Naive thymus-derived CD4-positive, alpha-beta T cell (primary cell): ENCODE data around the gene TDRD12. TPM values are rescaled to one million over a fixed set of nuclear protein-coding genes. Genes with fewer than 3 reads are reported as not detected.
"Not testable (repeated sequence)": the region's sequence is repeated elsewhere in the genome, so short reads cannot be mapped to it uniquely, and the experiment has no call there.

Source experiments
- ATAC-seq: fragments of 150-1000 bp; cut with Tn5 transposase; 2 replicates; pipeline ENCODE4 v1.10.0; 2021; ENCODE audit warnings: mild to moderate bottlenecking, moderate library complexity
- CTCF ChIA-PET: fragments of 350-600 bp; sonication (Branson Sonifier 250); formaldehyde crosslinking; loops from one replicate; lab custom pipeline; 2021; ENCODE audit warnings: antibody characterized with exemption; lab: Charles Lee
- POLR2A ChIA-PET: fragments of 350-600 bp; sonication (Branson Sonifier 250); formaldehyde crosslinking; loops from one replicate; lab custom pipeline; 2021; ENCODE audit warnings: antibody characterized with exemption, inconsistent platforms; lab: Charles Lee
- DNase-seq, 9 donors: peaks; one replicate each; pipeline versions ENCODE4 v3.0.0 to v3.0.0-alpha.2; 2020 to 2022; ENCODE audit warnings: mixed read lengths in 1 of 9
- H3K27ac ChIP-seq: one replicate; pipeline ENCODE4 v1.7.0; 2013; ENCODE audit warnings: mild to moderate bottlenecking, low read depth, low read length, moderate library complexity
- H3K27me3 ChIP-seq, 2 donors: one replicate each; pipeline ENCODE4 v1.7.0; 2013; ENCODE audit warnings: low read length in 2 of 2, mild to moderate bottlenecking in 2 of 2, moderate library complexity in 2 of 2; ENCODE audit not compliant: control insufficient read depth in 2 of 2, insufficient read depth in 2 of 2
- H3K36me3 ChIP-seq, 3 experiments: 1 replicate in 2 of 3; 2 replicates in 1 of 3; pipeline ENCODE4 v1.7.0; 2013; ENCODE audit warnings: low read length in 3 of 3, mild to moderate bottlenecking in 3 of 3, moderate library complexity in 1 of 3; ENCODE audit not compliant: insufficient read depth in 3 of 3, control insufficient read depth in 2 of 3
- H3K4me1 ChIP-seq, 2 donors: one replicate each; pipeline ENCODE4 v1.7.0; 2013; ENCODE audit warnings: low read length in 2 of 2, mild to moderate bottlenecking in 2 of 2, moderate library complexity in 1 of 2; ENCODE audit not compliant: control insufficient read depth in 2 of 2, insufficient read depth in 2 of 2
- H3K4me3 ChIP-seq: 2 replicates; pipeline ENCODE4 v1.7.0; 2013; ENCODE audit warnings: mild to moderate bottlenecking, low read length
- H3K9me3 ChIP-seq, 3 experiments: 1 replicate in 2 of 3; 2 replicates in 1 of 3; pipeline ENCODE4 v1.7.0; 2013; ENCODE audit warnings: low read length in 3 of 3; ENCODE audit not compliant: control insufficient read depth in 2 of 3
- H3K27ac Mint-ChIP-seq, 9 donors: one replicate each; pipeline ENCODE4 v1.8.0; 2020 to 2022; ENCODE audit warnings: mixed read lengths in 9 of 9, mild to moderate bottlenecking in 8 of 9, moderate library complexity in 5 of 9, inconsistent platforms in 2 of 9
- H3K27me3 Mint-ChIP-seq, 5 donors: one replicate each; pipeline ENCODE4 v1.8.0; 2021 to 2022; ENCODE audit warnings: mixed read lengths in 5 of 5, mild to moderate bottlenecking in 1 of 5
- H3K36me3 Mint-ChIP-seq, 5 donors: one replicate each; pipeline ENCODE4 v1.8.0; 2020 to 2022; ENCODE audit warnings: mixed read lengths in 5 of 5, mild to moderate bottlenecking in 3 of 5, inconsistent platforms in 1 of 5
- H3K4me1 Mint-ChIP-seq, 7 donors: one replicate each; pipeline ENCODE4 v1.8.0; 2020 to 2022; ENCODE audit warnings: mixed read lengths in 7 of 7, mild to moderate bottlenecking in 3 of 7, inconsistent platforms in 1 of 7
- H3K4me3 Mint-ChIP-seq, 10 donors: one replicate each; pipeline ENCODE4 v1.8.0; 2020 to 2022; ENCODE audit warnings: mild to moderate bottlenecking in 10 of 10, mixed read lengths in 10 of 10, moderate library complexity in 6 of 10, inconsistent platforms in 2 of 10
- H3K9me3 Mint-ChIP-seq, 11 donors: one replicate each; pipeline ENCODE4 v1.8.0; 2020 to 2022; ENCODE audit warnings: mixed read lengths in 11 of 11, mild to moderate bottlenecking in 4 of 11, inconsistent platforms in 1 of 11, moderate library complexity in 1 of 11
- intact Hi-C, 2 donors: fragments of 100-400 bp; cut with micrococcal nuclease; formaldehyde crosslinking; loops; one replicate each; pipeline ENCODE4 v1.15.1; 2023
- polyA plus RNA-seq, 2 donors: library from polyadenylated mRNA; unstranded; fragments of 300-500 nt; fragmentation: Illumina TruSeq; gene quantifications; one replicate each; pipeline ENCODE4 v1.2.3, GENCODE V29; 2021
- total RNA-seq, 6 experiments: library from RNA in 5 of 6; stranded (reverse) in 5 of 6; gene quantifications; 1 replicate in 5 of 6; 2 replicates in 1 of 6; pipeline ENCODE4 v1.2.3 and lab custom pipeline; 2021 to 2026

Gene TDRD12
- total and polyA plus RNA-seq, 7 experiments from 2014 or later, result 0.17 to 3.6 (median 0.67) TPM; not detected in 1

- peaks cover 5 to 35% of the 10 kb centered on the region in 2 donors for H3K4me1 ChIP-seq
- POLR2A ChIA-PET, result interaction anchor here (0.7 kb wide), 1 partner anchor 263 kb away, joined by 3 read pairs; no protein-coding TSS in a partner anchor
- H3K4me3 ChIP-seq, H3K9me3 ChIP-seq, H3K27me3 ChIP-seq, H3K27ac Mint-ChIP-seq, H3K27ac ChIP-seq, H3K36me3 ChIP-seq, CTCF ChIA-PET, H3K4me3 Mint-ChIP-seq, H3K36me3 Mint-ChIP-seq, H3K9me3 Mint-ChIP-seq: not testable (repeated sequence)
- Mint-ChIP-seq H3K4me1 (peaks cover 0 to 19% (median 7%) of the 10 kb centered on the region in 7 donors), H3K27me3 (peaks cover 0 to 22% (median 12%) of the 10 kb centered on the region in 5 donors)
- ATAC-seq, result peak; percentile 83
- intact Hi-C loops, result loop anchor here (1.0 to 5.0 kb wide), 6 partner anchors 48 to 336 kb away; partner anchors contain the start of genes ANKRD27 (in 1 of the 2), GPATCH1 (in 1 of the 2), NUDT19 (in 1 of the 2) and RGS9BP (in 1 of the 2)
- DNase-seq, result peak in 7 of 9 donors; percentile 71 to 88 (median 84)
Measured at GRCh38 chr19:32746631-32747196, 27.1 kb downstream of the TDRD12 start.

GRCh38 chr19:32748497-32748896 lies 28.9 kb downstream of the TDRD12 start:
- no peak overlapping the region for H3K27ac Mint-ChIP-seq
- intact Hi-C loops, result loop anchor here in 1 of 2 donors (5.0 kb wide), 3 partner anchors 56 to 334 kb away; partner anchors contain the start of genes GPATCH1 and NUDT19
- no peak overlapping the region for H3K27ac ChIP-seq
- no peaks in the 10 kb centered on the region for H3K9me3 ChIP-seq
- peaks cover 0 to 3% of the 10 kb centered on the region in 2 donors for H3K27me3 ChIP-seq
- DNase-seq (peak in 6 of 9 donors; percentile 19 to 41 (median 30)), ATAC-seq (no peak)
- ChIA-PET POLR2A (interaction anchor here (0.5 kb wide), 2 partner anchors 40 to 43 kb away, joined by 3 read pairs; no protein-coding TSS in a partner anchor), CTCF (no interaction called here)
- H3K4me1 Mint-ChIP-seq, result peaks cover 0 to 19% (median 7%) of the 10 kb centered on the region in 7 donors
- H3K9me3 Mint-ChIP-seq, result peaks cover 0 to 2% (median 0%) of the 10 kb centered on the region in 11 donors
- H3K4me3 ChIP-seq, result no peak overlapping the region
- peaks cover 7 to 22% (median 16%) of the 10 kb centered on the region in 5 donors for H3K27me3 Mint-ChIP-seq
- H3K4me1 ChIP-seq, result peaks cover 5 to 35% of the 10 kb centered on the region in 2 donors
- peak overlapping the region in 1 of 10 donors; percentile 23 for H3K4me3 Mint-ChIP-seq
- H3K36me3 Mint-ChIP-seq, result no peaks in the 10 kb centered on the region
- no peaks in the 10 kb centered on the region for H3K36me3 ChIP-seq

- Histone ChIP-seq H3K4me1 (peaks cover 5 to 35% of the 10 kb centered on the region in 2 donors), H3K27ac (no peak overlapping the region), H3K27me3 (peaks cover 0 to 3% of the 10 kb centered on the region in 2 donors), H3K9me3 (no peaks in the 10 kb centered on the region), H3K36me3 (no peaks in the 10 kb centered on the region), H3K4me3 (no peak overlapping the region)
- Mint-ChIP-seq H3K27me3 (peaks cover 11 to 22% (median 20%) of the 10 kb centered on the region in 5 donors), H3K27ac (no peak overlapping the region), H3K36me3 (no peaks in the 10 kb centered on the region), H3K4me3 (peak overlapping the region in 1 of 10 donors; percentile 18), H3K4me1 (peaks cover 0 to 19% (median 7%) of the 10 kb centered on the region in 7 donors), H3K9me3 (peaks cover 0 to 2% (median 0%) of the 10 kb centered on the region in 11 donors)
- intact Hi-C loops, result loop anchor here in 1 of 2 donors (5.0 kb wide), 3 partner anchors 57 to 333 kb away; partner anchors contain the start of genes GPATCH1 and NUDT19
- ATAC-seq, result no peak
- ChIA-PET CTCF (no interaction called here), POLR2A (interaction anchor here (0.5 kb wide), 1 partner anchor 43 kb away, joined by 3 read pairs; no protein-coding TSS in a partner anchor)
- no peak for DNase-seq
Measured at GRCh38 chr19:32748948-32749347, 29.4 kb downstream of the TDRD12 start.

GRCh38 chr19:32749361-32749760 lies 29.8 kb downstream of the TDRD12 start:
- H3K27ac ChIP-seq, result no peak overlapping the region
- no peaks in the 10 kb centered on the region for H3K9me3 ChIP-seq
- Mint-ChIP-seq H3K4me3 (peak overlapping the region in 1 of 10 donors; percentile 18), H3K4me1 (peaks cover 0 to 19% (median 7%) of the 10 kb centered on the region in 7 donors), H3K27ac (no peak overlapping the region), H3K27me3 (peaks cover 11 to 24% (median 22%) of the 10 kb centered on the region in 5 donors), H3K36me3 (no peaks in the 10 kb centered on the region), H3K9me3 (peaks cover 0 to 2% (median 0%) of the 10 kb centered on the region in 11 donors)
- no peak overlapping the region for H3K4me3 ChIP-seq
- H3K4me1 ChIP-seq, result peaks cover 5 to 34% of the 10 kb centered on the region in 2 donors
- DNase-seq (no peak), ATAC-seq (no peak)
- ChIA-PET POLR2A (no interaction called here), CTCF (no interaction called here)
- intact Hi-C loops, result loop anchor here in 1 of 2 donors (5.0 kb wide), 3 partner anchors 57 to 333 kb away; partner anchors contain the start of genes GPATCH1 and NUDT19
- peaks cover 0 to 3% of the 10 kb centered on the region in 2 donors for H3K27me3 ChIP-seq
- H3K36me3 ChIP-seq, result no peaks in the 10 kb centered on the region

DNA sequence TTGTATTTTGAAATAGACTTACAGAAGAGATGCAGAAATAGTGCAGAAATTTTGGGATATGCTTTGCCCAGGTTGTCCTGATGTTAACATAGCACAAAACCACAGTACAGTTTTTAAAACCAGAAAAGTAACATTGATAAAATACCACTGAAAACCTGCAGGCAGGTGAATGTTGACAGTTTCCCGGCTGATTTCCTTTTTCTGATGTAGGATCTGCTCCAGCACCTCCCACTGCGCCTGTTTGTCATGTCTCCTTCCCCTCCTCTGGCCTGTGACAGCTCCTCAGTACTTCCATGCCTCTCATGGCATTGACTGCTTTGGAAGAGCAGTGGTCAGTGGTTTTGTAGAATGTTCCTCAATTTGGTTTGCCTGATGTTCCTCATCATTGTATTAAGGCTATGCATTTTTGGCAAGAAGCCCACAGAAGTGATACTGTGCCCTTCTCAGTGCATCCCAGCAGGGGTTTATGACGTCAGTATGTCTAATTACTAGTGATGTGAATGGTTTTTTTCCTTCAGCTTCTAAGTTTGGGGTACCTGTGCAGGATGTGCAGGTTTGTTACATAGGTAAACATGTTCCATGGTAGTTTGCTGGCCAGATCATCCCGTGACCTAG lies 31.0 kb downstream of the TDRD12 start:
- no peak overlapping the region for H3K27ac Mint-ChIP-seq
- H3K4me3 Mint-ChIP-seq, result no peak overlapping the region
- no peaks in the 10 kb centered on the region for H3K9me3 ChIP-seq
- CTCF ChIA-PET, result no interaction called here
- peaks cover 0 to 3% of the 10 kb centered on the region in 2 donors for H3K27me3 ChIP-seq
- H3K27me3 Mint-ChIP-seq, result peaks cover 20 to 32% (median 29%) of the 10 kb centered on the region in 5 donors
- no peak overlapping the region for H3K27ac ChIP-seq
- H3K36me3 Mint-ChIP-seq, result no peaks in the 10 kb centered on the region
- H3K4me3 ChIP-seq, result no peak overlapping the region
- intact Hi-C loops, result no loop called here
- H3K36me3 ChIP-seq, result no peaks in the 10 kb centered on the region
- DNase-seq, result no peak
- no peak for ATAC-seq
- peaks cover 0 to 2% (median 0%) of the 10 kb centered on the region in 11 donors for H3K9me3 Mint-ChIP-seq
- POLR2A ChIA-PET, result interaction anchor here (1.1 kb wide), 1 partner anchor 139 kb away, joined by 4 read pairs; no protein-coding TSS in a partner anchor
- H3K4me1 ChIP-seq, result peaks cover 0 to 22% of the 10 kb centered on the region in 2 donors
- peaks cover 0 to 19% (median 7%) of the 10 kb centered on the region in 7 donors for H3K4me1 Mint-ChIP-seq

- Mint-ChIP-seq H3K4me3 (no peak overlapping the region), H3K4me1 (peaks cover 0 to 19% (median 7%) of the 10 kb centered on the region in 7 donors), H3K27me3 (peaks cover 24 to 33% (median 32%) of the 10 kb centered on the region in 5 donors), H3K27ac (no peak overlapping the region), H3K9me3 (peaks cover 0 to 2% (median 0%) of the 10 kb centered on the region in 11 donors), H3K36me3 (no peaks in the 10 kb centered on the region)
- no peak overlapping the region for H3K27ac ChIP-seq
- no peaks in the 10 kb centered on the region for H3K36me3 ChIP-seq
- H3K4me1 ChIP-seq, result peaks cover 0 to 22% of the 10 kb centered on the region in 2 donors
- DNase-seq, result no peak
- H3K9me3 ChIP-seq, result no peaks in the 10 kb centered on the region
- POLR2A ChIA-PET, result interaction anchor here (1.1 kb wide), 1 partner anchor 138 kb away, joined by 4 read pairs; no protein-coding TSS in a partner anchor
- intact Hi-C loops, result no loop called here
- H3K4me3 ChIP-seq, result no peak overlapping the region
- ATAC-seq, result no peak
- CTCF ChIA-PET, result no interaction called here
- H3K27me3 ChIP-seq, result peaks cover 0 to 3% of the 10 kb centered on the region in 2 donors
Measured at GRCh38 chr19:32751066-32751465, 31.5 kb downstream of the TDRD12 start.
